Liver (tissue), 9 donors: ENCODE measurements around the gene POU2F3. TPM values are rescaled to one million over a fixed set of nuclear protein-coding genes. Genes with fewer than 3 reads are reported as not detected.

ENCODE experiments used
- DNase-seq: peaks from one replicate; pipeline ENCODE4 v3.0.0-alpha.2; 2017; ENCODE audit warnings: low spot score
- H3K27ac ChIP-seq, 2 donors: one replicate each; pipeline ENCODE4 v1.7.0; 2013; ENCODE audit warnings: inconsistent platforms in 2 of 2, low read length in 2 of 2, control low read depth in 1 of 2, low read depth in 1 of 2, mild to moderate bottlenecking in 1 of 2
- H3K27me3 ChIP-seq, 4 donors: one replicate each; pipeline versions ENCODE4 v1.6.1 to v1.7.0; 2013; ENCODE audit warnings: low read length in 3 of 4, inconsistent platforms in 1 of 4, mild to moderate bottlenecking in 1 of 4, moderate library complexity in 1 of 4; ENCODE audit not compliant: control insufficient read depth in 4 of 4, insufficient read depth in 4 of 4
- H3K36me3 ChIP-seq, 4 donors: one replicate each; pipeline versions ENCODE4 v1.6.1 to v1.7.0; 2013; ENCODE audit warnings: low read length in 3 of 4, mild to moderate bottlenecking in 3 of 4, low read depth in 1 of 4, moderate library complexity in 1 of 4; ENCODE audit not compliant: control insufficient read depth in 4 of 4, insufficient read depth in 3 of 4
- H3K4me1 ChIP-seq, 4 donors: one replicate each; pipeline versions ENCODE4 v1.6.1 to v1.7.0; 2013; ENCODE audit warnings: low read length in 3 of 4, mild to moderate bottlenecking in 3 of 4, moderate library complexity in 1 of 4; ENCODE audit not compliant: control insufficient read depth in 4 of 4, insufficient read depth in 4 of 4
- H3K4me3 ChIP-seq, 3 donors: one replicate each; pipeline versions ENCODE4 v1.6.1 to v1.7.0; 2013; ENCODE audit warnings: low read length in 3 of 3, control low read depth in 1 of 3, low read depth in 1 of 3, mild to moderate bottlenecking in 1 of 3
- H3K9ac ChIP-seq, 2 donors: one replicate each; pipeline ENCODE4 v1.7.0; 2013; ENCODE audit warnings: low read length in 2 of 2, mild to moderate bottlenecking in 2 of 2, moderate library complexity in 2 of 2, control low read depth in 1 of 2, low read depth in 1 of 2
- H3K9me3 ChIP-seq, 4 donors: one replicate each; pipeline versions ENCODE4 v1.6.1 to v1.7.0; 2013; ENCODE audit warnings: low read length in 3 of 4; ENCODE audit not compliant: control insufficient read depth in 4 of 4
- CTCF ChIP-seq: fragments of 150-350 bp; IDR thresholded peaks from 2 replicates; pipeline ENCODE4 v1.5.1; 2017; ENCODE audit warnings: improper control_type of control experiment, low read depth, low read length; ENCODE audit not compliant: missing input control
- EGR1 ChIP-seq, 2 donors: IDR thresholded peaks; 2 replicates each; pipeline ENCODE4 v1.6.1; 2016 to 2018; ENCODE audit warnings: antibody characterized with exemption in 2 of 2, low read depth in 2 of 2
- FOXA1 ChIP-seq: IDR thresholded peaks from 2 replicates; pipeline ENCODE4 v1.6.1; 2016; ENCODE audit warnings: antibody characterized with exemption
- FOXA2 ChIP-seq: IDR thresholded peaks from 2 replicates; pipeline ENCODE4 v1.6.1; 2016; ENCODE audit warnings: antibody characterized with exemption
- GABPA ChIP-seq, 2 donors: IDR thresholded peaks in 1 of 2; conservative IDR thresholded peaks in 1 of 2; 2 replicates each; pipeline ENCODE4 v1.6.1; 2016; ENCODE audit warnings: antibody characterized with exemption in 2 of 2, mild to moderate bottlenecking in 1 of 2, moderate library complexity in 1 of 2
- HNF4G ChIP-seq: IDR thresholded peaks from 2 replicates; pipeline ENCODE4 v1.6.1; 2016; ENCODE audit warnings: antibody characterized with exemption
- JUND ChIP-seq, 2 donors: IDR thresholded peaks; 2 replicates each; pipeline ENCODE4 v1.6.1; 2016; ENCODE audit warnings: antibody characterized with exemption in 2 of 2
- MAX ChIP-seq: IDR thresholded peaks from 2 replicates; pipeline ENCODE4 v1.6.1; 2016; ENCODE audit warnings: antibody characterized with exemption
- RAD21 ChIP-seq, 2 donors: IDR thresholded peaks; 2 replicates each; pipeline ENCODE4 v1.6.1; 2016; ENCODE audit warnings: antibody characterized with exemption in 2 of 2, mild to moderate bottlenecking in 2 of 2
- RXRA ChIP-seq, 2 donors: IDR thresholded peaks; 2 replicates each; pipeline ENCODE4 v1.6.1; 2017 to 2018; ENCODE audit warnings: antibody characterized with exemption in 2 of 2, mild to moderate bottlenecking in 1 of 2
- SP1 ChIP-seq: IDR thresholded peaks from 2 replicates; pipeline ENCODE4 v1.6.1; 2018; ENCODE audit warnings: antibody characterized with exemption, mild to moderate bottlenecking
- TAF1 ChIP-seq: conservative IDR thresholded peaks from 2 replicates; pipeline ENCODE4 v1.6.1; 2016; ENCODE audit warnings: antibody characterized with exemption, mild to moderate bottlenecking
- YY1 ChIP-seq: IDR thresholded peaks from 2 replicates; pipeline ENCODE4 v1.6.1; 2016; ENCODE audit warnings: antibody characterized with exemption, mild to moderate bottlenecking
- WGBS: extraction: QIAGEN DNeasy Blood & Tissue Kit; methylation state at CpG from one replicate; pipeline ENCODE4 v1.1.7; 2013; 5-methylcytosine and 5-hydroxymethylcytosine counted together
- polyA plus RNA-seq, 2 donors: library from polyadenylated mRNA; stranded (reverse) in 1 of 2; unstranded in 1 of 2; fragments of 200-250 nt in 1 of 2; fragments of >200 nt in 1 of 2; fragmentation: Nextera tagmentation in 1 of 2; extraction: Ambion mirVana in 1 of 2; gene quantifications; one replicate each; pipeline versions ENCODE4 v1.2.1 to v1.2.3, GENCODE V29; 2013 to 2015
- total RNA-seq, 2 donors: library from RNA; depleted of rRNA; stranded (reverse); fragments of >200 nt; gene quantifications; one replicate each; pipeline ENCODE4 v1.2.3, GENCODE V29; 2014
- TF ChIP-seq, protein P1 (sequence below): IDR thresholded peaks from 2 replicates; pipeline ENCODE4 v1.6.1; 2016; ENCODE audit warnings: antibody characterized with exemption
- TF ChIP-seq, protein P2 (sequence below): IDR thresholded peaks from 2 replicates; pipeline ENCODE4 v1.6.1; 2016; ENCODE audit warnings: antibody characterized with exemption, mild to moderate bottlenecking
- donor health status: healthy.
- donor health status: healthy.
- donor health status: healthy.
- donor health status: healthy.
- donor health status: healthy.

The POU2F3 gene
- total and polyA plus RNA-seq, 4 donors, result not detected

GRCh38 chr11:120296554-120296953 lies 56.6 kb downstream of the POU2F3 start:
- Histone ChIP-seq H3K36me3 (no peaks in the 10 kb centered on the region), H3K4me3 (no peak overlapping the region), H3K9ac (no peak overlapping the region), H3K27me3 (no peaks in the 10 kb centered on the region), H3K27ac (no peak overlapping the region), H3K9me3 (no peaks in the 10 kb centered on the region), H3K4me1 (no peaks in the 10 kb centered on the region)
- 91% methylated on average over 5 of the region's 5 CpGs for WGBS
- no peak for DNase-seq
- no peak for TF ChIP-seq FOXA1
- no peak for TF ChIP-seq JUND (IDR thresholded peaks at IDR 0.05)
- TF ChIP-seq EGR1 (IDR thresholded peaks at IDR 0.05; ENCODE audit: low read depth in 2 of 2), result no peak
- no peak for TF ChIP-seq FOXA2
- TF ChIP-seq, protein P1, sequence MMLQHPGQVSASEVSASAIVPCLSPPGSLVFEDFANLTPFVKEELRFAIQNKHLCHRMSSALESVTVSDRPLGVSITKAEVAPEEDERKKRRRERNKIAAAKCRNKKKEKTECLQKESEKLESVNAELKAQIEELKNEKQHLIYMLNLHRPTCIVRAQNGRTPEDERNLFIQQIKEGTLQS, result no peak
- no peak for TF ChIP-seq HNF4G
- no peak for TF ChIP-seq TAF1

DNA sequence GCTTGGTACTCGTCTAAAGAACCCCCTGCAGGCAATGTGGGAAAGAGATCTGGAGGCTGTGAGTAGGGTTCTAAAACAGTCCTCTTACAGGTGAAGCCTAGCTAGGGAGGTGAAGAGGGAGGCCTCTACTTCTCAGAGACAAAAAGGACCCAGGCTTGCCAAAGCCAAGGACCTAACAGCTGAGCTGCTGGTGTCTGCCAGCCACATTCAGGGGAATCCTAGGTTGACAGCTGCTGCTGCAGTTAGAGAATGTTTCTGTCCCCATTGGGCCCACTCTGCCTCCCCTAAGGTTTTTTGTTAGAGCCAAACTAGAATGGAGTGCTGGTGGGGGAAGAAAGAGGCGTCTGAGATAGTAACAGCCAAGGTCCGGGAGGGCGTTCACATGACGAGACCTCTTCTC lies 58.5 kb downstream of the POU2F3 start:
- H3K9me3 ChIP-seq, result no peaks in the 10 kb centered on the region
- no peaks in the 10 kb centered on the region for H3K36me3 ChIP-seq
- no peak overlapping the region for H3K4me3 ChIP-seq
- DNase-seq, result no peak
- TF ChIP-seq HNF4G, result no peak
- TF ChIP-seq EGR1 (IDR thresholded peaks at IDR 0.05; ENCODE audit: low read depth in 2 of 2), result no peak
- no peak for TF ChIP-seq YY1
- no peak for TF ChIP-seq MAX
- no peak for TF ChIP-seq GABPA (IDR thresholded peaks at IDR 0.05 in 1 of 2, conservative IDR thresholded peaks at IDR 0.05 in 1 of 2)
- no peak for TF ChIP-seq RXRA (IDR thresholded peaks at IDR 0.05)
- TF ChIP-seq SP1, result no peak
- no peak for TF ChIP-seq TAF1
- no peak for TF ChIP-seq RAD21 (IDR thresholded peaks at IDR 0.05)
- TF ChIP-seq FOXA2, result no peak
- TF ChIP-seq, protein P2, sequence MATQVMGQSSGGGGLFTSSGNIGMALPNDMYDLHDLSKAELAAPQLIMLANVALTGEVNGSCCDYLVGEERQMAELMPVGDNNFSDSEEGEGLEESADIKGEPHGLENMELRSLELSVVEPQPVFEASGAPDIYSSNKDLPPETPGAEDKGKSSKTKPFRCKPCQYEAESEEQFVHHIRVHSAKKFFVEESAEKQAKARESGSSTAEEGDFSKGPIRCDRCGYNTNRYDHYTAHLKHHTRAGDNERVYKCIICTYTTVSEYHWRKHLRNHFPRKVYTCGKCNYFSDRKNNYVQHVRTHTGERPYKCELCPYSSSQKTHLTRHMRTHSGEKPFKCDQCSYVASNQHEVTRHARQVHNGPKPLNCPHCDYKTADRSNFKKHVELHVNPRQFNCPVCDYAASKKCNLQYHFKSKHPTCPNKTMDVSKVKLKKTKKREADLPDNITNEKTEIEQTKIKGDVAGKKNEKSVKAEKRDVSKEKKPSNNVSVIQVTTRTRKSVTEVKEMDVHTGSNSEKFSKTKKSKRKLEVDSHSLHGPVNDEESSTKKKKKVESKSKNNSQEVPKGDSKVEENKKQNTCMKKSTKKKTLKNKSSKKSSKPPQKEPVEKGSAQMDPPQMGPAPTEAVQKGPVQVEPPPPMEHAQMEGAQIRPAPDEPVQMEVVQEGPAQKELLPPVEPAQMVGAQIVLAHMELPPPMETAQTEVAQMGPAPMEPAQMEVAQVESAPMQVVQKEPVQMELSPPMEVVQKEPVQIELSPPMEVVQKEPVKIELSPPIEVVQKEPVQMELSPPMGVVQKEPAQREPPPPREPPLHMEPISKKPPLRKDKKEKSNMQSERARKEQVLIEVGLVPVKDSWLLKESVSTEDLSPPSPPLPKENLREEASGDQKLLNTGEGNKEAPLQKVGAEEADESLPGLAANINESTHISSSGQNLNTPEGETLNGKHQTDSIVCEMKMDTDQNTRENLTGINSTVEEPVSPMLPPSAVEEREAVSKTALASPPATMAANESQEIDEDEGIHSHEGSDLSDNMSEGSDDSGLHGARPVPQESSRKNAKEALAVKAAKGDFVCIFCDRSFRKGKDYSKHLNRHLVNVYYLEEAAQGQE, result no peak
- TF ChIP-seq CTCF, result no peak
- no peak overlapping the region for H3K9ac ChIP-seq
- no peaks in the 10 kb centered on the region for H3K27me3 ChIP-seq
- H3K27ac ChIP-seq, result no peak overlapping the region
- 82% methylated on average over 5 of the region's 5 CpGs for WGBS
- peaks cover 0 to 4% (median 2%) of the 10 kb centered on the region in 4 donors for H3K4me1 ChIP-seq
